Activated T-helper 1 cell treated with anti-CD3 and anti-CD28 coated beads, Interleukin-12 subunit alpha, Interleukin-12 subunit beta, Interleukin-2, Interleukin-4 antibody, amounts not matched to agents 30 ng/mL and 10 ng/mL and 1 ng/mL, durations not matched to agents 14 hours and 24 hours and 36 hours (primary cell): ENCODE results near the gene FGD4. TPM values are rescaled to one million over a fixed set of nuclear protein-coding genes. Genes with fewer than 3 reads are reported as not detected.
"Not testable (repeated sequence)": the region's sequence is repeated elsewhere in the genome, so short reads cannot be mapped to it uniquely, and the experiment has no call there.

Experiments used
- DNase-seq: peaks from one replicate; pipeline ENCODE4 v3.0.0; 2021; ENCODE audit warnings: low spot score
- H3K27ac Mint-ChIP-seq: one replicate; pipeline ENCODE4 v1.8.0; 2021; ENCODE audit warnings: mild to moderate bottlenecking, mixed read lengths
- H3K27me3 Mint-ChIP-seq: one replicate; pipeline ENCODE4 v1.8.0; 2022; ENCODE audit warnings: mild to moderate bottlenecking, moderate library complexity, mixed read lengths; ENCODE audit not compliant: insufficient read depth
- H3K36me3 Mint-ChIP-seq: one replicate; pipeline ENCODE4 v1.8.0; 2021; ENCODE audit warnings: low read depth, mixed read lengths
- H3K4me1 Mint-ChIP-seq: one replicate; pipeline ENCODE4 v1.8.0; 2021; ENCODE audit warnings: low read depth, mixed read lengths
- H3K4me3 Mint-ChIP-seq: one replicate; pipeline ENCODE4 v1.8.0; 2021; ENCODE audit warnings: mild to moderate bottlenecking, moderate library complexity, mixed read lengths
- H3K9me3 Mint-ChIP-seq: one replicate; pipeline ENCODE4 v1.8.0; 2021; ENCODE audit warnings: mixed read lengths
- intact Hi-C: fragments of 100-400 bp; cut with micrococcal nuclease; formaldehyde crosslinking; loops from one replicate; pipeline ENCODE4 v1.15.1; 2024
- total RNA-seq: library from RNA; stranded (reverse); gene quantifications from 2 replicates; pipeline ENCODE4 v1.2.3, GENCODE V29; 2022

The FGD4 gene
- total RNA-seq, 1 donor from 2014 or later, result 0.03 TPM

DNA sequence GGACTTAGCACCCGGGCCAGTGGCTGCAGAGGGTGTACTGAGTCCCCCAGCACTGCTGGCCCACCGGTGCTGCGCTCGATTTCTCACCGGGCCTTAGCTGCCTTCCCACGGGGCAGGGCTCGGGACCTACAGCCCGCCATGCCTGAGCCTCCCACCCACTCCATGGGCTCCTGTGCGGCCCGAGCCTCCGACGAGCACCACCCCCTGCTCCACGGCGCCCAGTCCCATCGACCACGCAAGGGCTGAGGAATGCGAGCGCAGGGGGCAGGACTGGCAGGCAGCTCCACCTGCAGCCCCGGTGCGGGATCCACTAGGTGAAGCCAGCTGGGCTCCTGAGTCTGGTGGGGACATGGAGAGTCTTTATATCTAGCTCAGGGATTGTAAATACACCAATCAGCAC, 126.4 kb downstream of the FGD4 start:
- H3K4me1 Mint-ChIP-seq, intact Hi-C loops, H3K4me3 Mint-ChIP-seq, H3K36me3 Mint-ChIP-seq, H3K27ac Mint-ChIP-seq, H3K27me3 Mint-ChIP-seq, DNase-seq, H3K9me3 Mint-ChIP-seq: not testable (repeated sequence)

DNA sequence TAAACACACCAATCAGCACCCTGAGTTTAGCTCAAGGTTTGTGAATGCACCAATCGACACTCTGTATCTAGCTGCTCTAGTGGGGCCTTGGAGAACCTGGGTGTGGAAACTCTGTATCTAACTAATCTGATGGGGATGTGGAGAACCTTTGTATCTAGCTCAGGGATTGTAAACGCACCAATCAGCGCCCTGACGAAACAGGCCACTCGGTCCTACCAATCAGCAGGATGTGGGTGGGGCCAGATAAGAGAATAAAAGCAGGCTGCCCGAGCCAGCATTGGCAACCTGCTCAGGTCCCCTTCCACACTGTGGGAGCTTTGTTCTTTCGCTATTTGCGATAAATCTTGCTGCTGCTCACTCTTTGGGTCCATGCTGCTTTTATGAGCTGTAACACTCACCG, 127.0 kb downstream of the FGD4 start:
- H3K27me3 Mint-ChIP-seq, H3K27ac Mint-ChIP-seq, DNase-seq, intact Hi-C loops, H3K4me1 Mint-ChIP-seq, H3K9me3 Mint-ChIP-seq, H3K36me3 Mint-ChIP-seq, H3K4me3 Mint-ChIP-seq: not testable (repeated sequence)

DNA sequence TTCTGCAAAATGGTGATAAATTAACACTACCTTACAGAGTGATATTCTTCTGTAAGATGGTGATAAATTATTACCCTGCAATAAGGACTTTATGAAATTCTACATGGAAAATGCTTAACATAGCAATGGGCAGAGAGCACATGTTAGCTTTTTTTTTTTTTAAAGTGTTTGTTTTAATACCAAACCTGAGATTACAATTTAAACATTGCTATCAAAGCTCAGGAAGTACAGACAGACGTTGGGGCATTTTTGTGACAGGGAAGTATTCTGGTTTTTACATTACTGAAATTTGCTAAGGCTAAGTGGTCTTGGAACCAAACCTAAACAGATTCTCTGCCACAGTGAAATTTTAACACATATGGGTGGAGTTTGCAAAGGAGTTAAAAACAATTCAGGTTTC, 133.1 kb downstream of the FGD4 start:
- intact Hi-C loops, result no loop called here
- Mint-ChIP-seq H3K27ac (no peak overlapping the region), H3K4me1 (peaks cover 13% of the 10 kb centered on the region), H3K4me3 (no peak overlapping the region), H3K36me3 (no peaks in the 10 kb centered on the region), H3K27me3 (peaks cover 23% of the 10 kb centered on the region), H3K9me3 (no peaks in the 10 kb centered on the region)
- no peak for DNase-seq

DNA sequence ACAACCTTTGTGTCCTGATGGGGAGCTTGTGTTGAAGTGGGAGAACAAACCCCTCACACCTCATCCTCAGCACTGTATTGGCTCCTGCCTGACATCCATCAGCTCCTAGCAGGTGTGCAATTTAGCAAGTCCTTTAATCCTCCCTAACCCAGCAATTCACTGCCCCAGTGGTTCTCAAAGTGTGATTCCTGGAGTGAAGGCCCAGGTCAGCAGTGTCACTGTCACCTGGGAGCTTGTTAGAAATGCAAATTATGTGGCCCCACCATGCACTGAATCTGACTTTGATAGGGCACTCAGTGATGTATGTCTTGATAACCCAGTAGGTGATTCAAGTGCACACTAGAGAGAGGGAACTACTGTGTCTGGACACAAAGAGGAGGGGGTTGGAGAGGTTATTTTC, 133.6 kb downstream of the FGD4 start:
- Mint-ChIP-seq H3K27me3 (peaks cover 23% of the 10 kb centered on the region), H3K27ac (no peak overlapping the region), H3K4me1 (peaks cover 13% of the 10 kb centered on the region), H3K4me3 (no peak overlapping the region), H3K9me3 (no peaks in the 10 kb centered on the region), H3K36me3 (no peaks in the 10 kb centered on the region)
- DNase-seq, result no peak
- intact Hi-C loops, result no loop called here

DNA sequence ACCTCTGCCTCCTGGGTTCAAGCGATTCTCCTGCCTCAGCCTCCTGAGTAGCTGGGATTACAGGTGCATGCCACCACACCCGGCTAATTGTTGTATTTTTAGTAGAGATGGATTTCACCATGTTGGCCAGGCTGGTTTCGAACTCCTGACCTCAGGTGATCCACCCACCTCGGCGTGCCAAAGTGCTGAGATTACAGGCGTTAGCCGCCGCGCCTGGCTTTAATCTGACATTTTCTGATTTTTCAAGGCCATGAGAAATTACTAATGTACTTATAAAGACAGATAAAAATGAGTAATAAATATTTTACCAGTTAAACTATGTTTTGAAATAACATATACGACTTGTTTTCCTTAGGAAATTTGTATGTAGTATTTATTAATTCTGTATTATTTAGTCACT, 134.1 kb downstream of the FGD4 start:
- intact Hi-C loops, H3K27ac Mint-ChIP-seq, DNase-seq, H3K4me3 Mint-ChIP-seq, H3K9me3 Mint-ChIP-seq, H3K36me3 Mint-ChIP-seq: not testable (repeated sequence)
- peaks cover 13% of the 10 kb centered on the region for H3K4me1 Mint-ChIP-seq
- H3K27me3 Mint-ChIP-seq, result peaks cover 23% of the 10 kb centered on the region

DNA sequence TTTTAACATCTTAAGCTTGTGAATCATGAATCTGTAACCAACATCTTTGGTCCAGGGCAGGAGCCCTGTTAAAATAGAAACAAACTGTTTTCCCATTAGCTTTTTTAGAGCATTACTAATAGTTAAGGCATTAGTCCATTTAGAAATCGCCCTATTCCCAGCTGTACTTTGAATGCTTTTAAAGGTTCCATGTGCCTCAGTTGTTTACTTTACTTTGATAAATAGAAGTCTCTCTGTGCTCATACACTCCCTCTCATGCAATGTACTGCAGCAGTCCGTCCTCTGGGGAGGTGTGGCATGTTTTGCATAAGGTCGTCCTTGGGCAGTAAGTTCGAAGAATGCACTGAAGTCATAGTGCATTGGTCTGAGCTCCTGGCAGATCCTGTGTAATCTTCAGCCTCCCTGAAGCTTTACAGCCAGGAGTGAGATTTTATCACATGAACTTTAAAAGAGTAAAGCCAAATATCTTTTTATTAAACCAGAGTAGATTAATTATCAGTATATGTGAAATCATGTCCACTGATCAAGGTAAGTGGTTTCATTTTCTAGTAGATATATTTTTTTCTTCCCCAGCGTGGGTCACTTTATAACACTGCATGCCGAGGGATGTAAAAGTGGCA, 134.7 kb downstream of the FGD4 start:
- Mint-ChIP-seq H3K4me1 (peaks cover 13% of the 10 kb centered on the region), H3K4me3 (no peak overlapping the region), H3K36me3 (no peaks in the 10 kb centered on the region), H3K9me3 (no peaks in the 10 kb centered on the region), H3K27me3 (peaks cover 23% of the 10 kb centered on the region), H3K27ac (no peak overlapping the region)
- no peak for DNase-seq
- intact Hi-C loops, result no loop called here

DNA sequence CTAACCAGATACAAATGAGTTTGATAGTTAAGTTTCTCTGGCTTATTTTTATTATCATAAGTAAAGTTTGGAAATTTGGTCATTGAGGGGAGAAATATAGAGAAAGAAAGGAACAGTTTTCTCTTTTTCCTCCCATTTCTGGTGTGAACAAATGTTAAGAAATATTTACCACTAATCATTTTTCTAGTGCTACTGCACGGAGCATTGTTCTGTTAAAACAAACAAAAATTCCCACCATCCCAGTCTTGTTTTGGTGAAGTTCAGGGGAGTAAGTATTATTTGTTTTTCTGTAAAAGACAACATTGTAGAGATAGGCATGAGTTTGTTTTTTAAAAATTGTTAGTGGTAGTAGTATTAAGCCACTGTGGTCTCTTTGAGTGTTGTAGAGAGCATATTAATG, 135.3 kb downstream of the FGD4 start:
- DNase-seq, result no peak
- Mint-ChIP-seq H3K27me3 (peaks cover 23% of the 10 kb centered on the region), H3K27ac (no peak overlapping the region), H3K4me1 (peaks cover 13% of the 10 kb centered on the region), H3K36me3 (no peaks in the 10 kb centered on the region), H3K9me3 (no peaks in the 10 kb centered on the region), H3K4me3 (no peak overlapping the region)
- intact Hi-C loops, result no loop called here

DNA sequence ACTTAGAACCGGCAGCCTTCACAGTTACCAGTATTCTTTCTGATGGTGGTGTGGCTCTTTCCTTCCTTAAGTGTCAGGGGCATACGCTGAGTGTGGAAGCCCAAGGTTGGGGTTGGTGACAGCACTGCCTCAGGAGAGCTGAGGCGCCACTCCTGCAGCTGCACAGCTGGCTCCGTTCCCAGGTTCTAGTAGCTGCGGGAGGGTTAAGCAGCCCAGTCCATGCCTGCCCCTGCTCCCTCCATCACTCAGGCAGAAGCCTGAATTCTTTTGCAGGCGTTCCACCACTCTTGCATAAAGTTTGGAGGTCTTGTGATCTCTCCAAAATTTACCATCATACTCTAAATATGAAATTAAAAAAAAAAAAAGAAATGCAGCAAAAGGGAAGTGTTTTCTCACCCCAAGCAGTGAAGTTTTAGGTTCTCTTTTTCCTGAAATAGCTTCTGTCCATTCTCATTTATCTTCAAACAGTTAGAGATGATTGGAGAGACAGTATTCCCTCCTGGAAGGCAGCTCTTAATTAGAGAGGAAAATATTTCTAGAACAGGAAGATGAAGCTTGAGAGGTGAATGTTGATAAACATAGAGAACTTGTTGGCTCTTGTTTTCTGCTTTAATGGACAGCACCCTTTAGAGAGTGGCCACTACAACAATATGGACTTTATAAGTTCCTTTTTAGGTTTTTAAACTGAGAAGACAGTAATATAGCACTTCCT, 136.1 kb downstream of the FGD4 start:
- Mint-ChIP-seq H3K9me3 (no peaks in the 10 kb centered on the region), H3K36me3 (no peaks in the 10 kb centered on the region), H3K27me3 (peaks cover 28% of the 10 kb centered on the region), H3K27ac (no peak overlapping the region), H3K4me1 (peaks cover 13% of the 10 kb centered on the region), H3K4me3 (no peak overlapping the region)
- DNase-seq, result no peak
- intact Hi-C loops, result no loop called here

DNA sequence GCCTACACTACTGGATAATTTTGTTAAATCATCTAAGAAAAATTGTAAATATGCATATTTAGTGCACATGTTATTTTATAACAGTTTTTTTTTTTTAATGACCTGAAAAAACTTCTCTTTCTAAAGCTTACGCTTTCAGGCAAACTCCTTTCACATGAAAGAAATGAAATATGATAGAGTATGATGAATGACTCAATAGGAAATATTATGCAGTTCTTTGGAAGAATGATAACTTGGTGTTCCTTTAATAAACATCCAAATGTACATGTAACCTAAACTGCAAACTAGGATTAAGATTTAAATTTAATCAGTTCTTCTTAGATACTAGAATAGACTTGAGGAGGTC, 136.6 kb downstream of the FGD4 start:
- no peaks in the 10 kb centered on the region for H3K36me3 Mint-ChIP-seq
- H3K9me3 Mint-ChIP-seq, result no peaks in the 10 kb centered on the region
- no peak for DNase-seq
- H3K27me3 Mint-ChIP-seq, result peaks cover 25% of the 10 kb centered on the region
- H3K4me3 Mint-ChIP-seq, result no peak overlapping the region
- intact Hi-C loops, result no loop called here
- no peak overlapping the region for H3K27ac Mint-ChIP-seq
- H3K4me1 Mint-ChIP-seq, result peaks cover 13% of the 10 kb centered on the region

DNA sequence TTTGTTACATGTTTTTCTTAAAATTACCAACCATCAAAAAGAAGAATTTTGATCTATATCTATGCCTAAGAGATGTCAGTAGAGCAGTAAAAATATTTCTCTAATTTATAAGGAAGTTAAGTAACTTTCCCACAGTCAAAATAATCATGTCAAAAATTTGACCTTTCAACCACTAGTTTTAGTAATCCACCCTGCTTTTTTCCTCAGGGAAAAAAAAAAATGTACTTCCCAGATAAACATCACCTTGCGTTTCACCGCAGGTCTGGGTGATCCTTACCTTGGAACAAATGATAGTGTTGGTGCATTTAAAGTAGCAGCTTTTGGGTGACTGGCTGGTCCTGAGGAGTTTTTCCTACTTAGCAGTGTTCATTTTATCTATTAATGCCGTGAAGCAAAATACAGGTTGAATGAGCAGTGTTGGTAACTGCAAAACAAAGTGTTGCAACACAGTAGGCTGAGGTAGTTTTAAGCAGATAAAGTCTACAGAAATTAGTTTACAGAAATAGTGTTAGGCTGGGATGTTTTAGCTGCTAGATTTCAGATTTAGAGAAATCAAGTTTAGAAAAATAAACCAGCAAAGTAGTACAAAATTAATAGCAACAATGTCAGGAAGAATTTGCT, 142.5 kb downstream of the FGD4 start:
- intact Hi-C loops, result no loop called here
- Mint-ChIP-seq H3K9me3 (no peaks in the 10 kb centered on the region), H3K4me1 (no peaks in the 10 kb centered on the region), H3K27me3 (peaks cover 5% of the 10 kb centered on the region), H3K27ac (no peak overlapping the region), H3K36me3 (no peaks in the 10 kb centered on the region), H3K4me3 (no peak overlapping the region)
- no peak for DNase-seq

DNA sequence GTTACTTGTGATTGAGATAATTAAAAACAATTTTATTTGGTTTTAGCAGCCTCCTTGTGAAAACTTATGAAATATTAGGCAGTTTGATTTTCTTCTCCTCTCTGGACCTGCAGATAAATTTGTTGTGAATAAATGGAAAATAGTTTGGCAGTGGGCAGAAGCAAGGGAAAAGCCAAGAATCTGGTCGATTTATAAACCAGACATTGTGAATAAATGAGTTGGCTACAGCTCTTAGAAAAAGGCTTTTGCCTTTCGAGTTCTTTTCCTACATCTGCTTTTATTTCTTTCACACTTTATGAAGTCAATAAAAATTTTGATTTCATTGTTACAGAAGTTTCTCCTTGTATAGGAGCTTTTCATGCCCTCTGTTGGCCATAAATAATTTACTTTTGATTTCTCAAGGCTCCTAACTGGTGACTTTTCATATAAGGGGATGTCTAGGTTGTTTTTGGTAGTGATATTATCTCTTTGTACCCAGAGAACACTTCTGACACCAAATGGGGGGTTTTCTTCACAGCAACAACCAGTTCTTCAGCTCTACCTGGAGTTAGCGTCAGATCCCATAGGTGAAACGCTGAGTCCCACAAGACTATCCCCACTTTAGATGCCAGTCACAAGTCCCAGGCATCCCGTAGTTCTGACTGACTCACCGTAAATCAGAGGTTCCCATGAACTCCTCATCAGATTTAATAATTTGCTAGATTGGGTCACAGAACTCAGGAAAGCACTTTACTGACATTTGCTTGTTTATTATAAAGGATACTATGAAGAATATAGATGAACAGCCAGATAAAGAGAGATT, 143.3 kb downstream of the FGD4 start:
- Mint-ChIP-seq H3K4me3 (no peak overlapping the region), H3K9me3 (no peaks in the 10 kb centered on the region), H3K4me1 (no peaks in the 10 kb centered on the region), H3K27me3 (peaks cover 5% of the 10 kb centered on the region), H3K27ac (no peak overlapping the region), H3K36me3 (no peaks in the 10 kb centered on the region)
- intact Hi-C loops, result no loop called here
- DNase-seq, result no peak

DNA sequence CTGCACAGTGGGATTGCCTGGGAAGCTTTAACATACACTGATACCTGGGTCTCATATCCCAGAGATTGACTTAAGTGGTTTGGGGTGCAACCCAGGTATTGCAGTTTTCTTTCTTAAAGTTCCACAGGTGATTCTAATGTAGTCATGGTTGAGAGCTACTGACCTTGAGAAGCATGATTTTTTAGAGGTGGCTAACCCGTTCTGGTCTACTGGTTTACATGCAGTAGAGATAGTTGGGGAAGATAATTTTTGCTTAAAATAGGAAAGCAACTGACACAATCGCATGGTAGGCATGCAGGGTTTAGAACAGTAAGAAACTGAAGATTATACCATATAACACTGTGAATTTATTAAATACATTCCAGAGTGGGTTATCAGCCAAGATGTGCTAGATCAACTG, 145.5 kb downstream of the FGD4 start:
- H3K27ac Mint-ChIP-seq, result no peak overlapping the region
- no peaks in the 10 kb centered on the region for H3K4me1 Mint-ChIP-seq
- no peak overlapping the region for H3K4me3 Mint-ChIP-seq
- DNase-seq, result no peak
- no peaks in the 10 kb centered on the region for H3K9me3 Mint-ChIP-seq
- H3K36me3 Mint-ChIP-seq, result no peaks in the 10 kb centered on the region
- peaks cover 6% of the 10 kb centered on the region for H3K27me3 Mint-ChIP-seq
- intact Hi-C loops, result no loop called here

DNA sequence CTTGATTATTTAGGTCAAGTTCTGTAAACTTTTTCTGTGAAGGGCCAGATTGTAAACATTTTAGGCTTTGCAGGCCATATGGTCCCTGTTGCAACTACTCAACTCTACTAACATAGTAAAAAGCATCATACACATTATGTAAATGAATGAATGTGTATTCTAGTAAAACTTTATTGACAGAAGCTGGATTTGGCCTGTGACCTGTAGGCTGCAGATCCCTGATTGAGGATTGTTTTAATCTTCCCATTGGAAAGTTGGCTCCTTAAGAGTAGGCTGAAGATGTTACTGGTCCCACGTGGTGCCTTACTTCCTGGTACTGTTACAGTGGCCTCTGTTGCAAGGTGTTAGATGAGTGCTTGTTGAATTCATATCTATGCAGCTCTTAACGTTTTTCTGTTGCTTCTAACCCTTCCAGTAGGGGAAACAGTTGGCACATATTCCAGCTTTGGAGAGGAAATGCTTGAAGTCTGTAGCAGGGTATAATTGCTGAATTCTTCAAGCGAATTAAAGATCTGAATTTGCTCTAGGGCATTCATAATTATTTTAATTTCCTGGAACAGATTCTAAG, 146.1 kb downstream of the FGD4 start:
- H3K4me3 Mint-ChIP-seq, result no peak overlapping the region
- no peaks in the 10 kb centered on the region for H3K9me3 Mint-ChIP-seq
- intact Hi-C loops, result no loop called here
- peaks cover 2% of the 10 kb centered on the region for H3K27me3 Mint-ChIP-seq
- H3K36me3 Mint-ChIP-seq, result no peaks in the 10 kb centered on the region
- H3K4me1 Mint-ChIP-seq, result no peaks in the 10 kb centered on the region
- DNase-seq, result no peak
- H3K27ac Mint-ChIP-seq, result no peak overlapping the region
